HL-60 (cell line): Measurements from ENCODE around the gene KCNH5.

Source experiments
- DNase-seq, 2 experiments: peaks; one replicate each; pipeline ENCODE4 v3.0.0-alpha.2; 2010 to 2020; ENCODE audit warnings: low read depth in 1 of 2, low spot score in 1 of 2
- H3K27ac ChIP-seq: fragments of 250-450 bp; sonication (Bioruptor Pico); replicated peaks from 2 replicates; pipeline ENCODE4 v1.5.1; 2020; ENCODE audit warnings: mild to moderate bottlenecking, moderate library complexity
- H3K27me3 ChIP-seq: fragments of 250-450 bp; sonication (Bioruptor Pico); 2 replicates; pipeline ENCODE4 v1.5.1; 2021; ENCODE audit warnings: mild to moderate bottlenecking, moderate library complexity; ENCODE audit not compliant: insufficient read depth, poor library complexity, severe bottlenecking
- H3K4me3 ChIP-seq: replicated peaks from 2 replicates; pipeline ENCODE4 v1.5.1; 2011; ENCODE audit warnings: mild to moderate bottlenecking, control low read depth, low read length; ENCODE audit not compliant: insufficient read depth
- GABPA ChIP-seq: IDR thresholded peaks from 2 replicates; pipeline ENCODE4 v1.6.1; 2012; ENCODE audit warnings: low read depth
- POLR2AphosphoS5 ChIP-seq: IDR thresholded peaks from 2 replicates; pipeline ENCODE4 v1.6.1; 2012; ENCODE audit warnings: low read depth
- SPI1 ChIP-seq: IDR thresholded peaks from 2 replicates; pipeline ENCODE4 v1.6.1; 2012; ENCODE audit warnings: low read depth, mild to moderate bottlenecking, borderline replicate concordance
- TF ChIP-seq, protein P1 (sequence below): IDR thresholded peaks from one replicate; pipeline ENCODE4 v1.5.1; 2011; ENCODE audit warnings: low read length, control low read depth, inconsistent platforms; ENCODE audit not compliant: insufficient read depth
- TF ChIP-seq, protein P2 (sequence below): IDR thresholded peaks from 2 replicates; pipeline ENCODE4 v1.6.1; 2012; ENCODE audit warnings: low read depth; ENCODE audit not compliant: insufficient replicate concordance

The KCNH5 gene

DNA sequence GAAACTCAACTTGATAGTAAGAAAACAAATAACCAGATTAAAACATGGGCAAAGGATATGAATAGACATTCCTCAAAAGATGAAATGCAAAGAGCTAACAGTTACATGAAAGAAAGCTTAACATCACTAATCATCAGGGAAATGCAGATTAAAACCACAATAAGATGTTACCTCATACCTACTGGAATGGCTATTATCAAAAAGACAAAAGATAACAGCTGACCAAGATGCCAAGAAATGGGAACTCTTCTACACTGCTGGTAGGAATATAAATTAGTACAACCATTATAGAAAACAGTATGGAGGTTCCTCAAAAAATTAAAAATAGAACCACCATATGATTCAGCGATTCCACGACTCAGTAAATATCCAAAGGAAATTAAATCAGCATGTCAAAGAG lies 18.8 kb downstream of the KCNH5 start:
- Histone ChIP-seq H3K27me3 (no peaks in the 10 kb centered on the region), H3K27ac (no peak overlapping the region), H3K4me3 (no peak overlapping the region)
- DNase-seq, result no peak
- TF ChIP-seq, protein P1, sequence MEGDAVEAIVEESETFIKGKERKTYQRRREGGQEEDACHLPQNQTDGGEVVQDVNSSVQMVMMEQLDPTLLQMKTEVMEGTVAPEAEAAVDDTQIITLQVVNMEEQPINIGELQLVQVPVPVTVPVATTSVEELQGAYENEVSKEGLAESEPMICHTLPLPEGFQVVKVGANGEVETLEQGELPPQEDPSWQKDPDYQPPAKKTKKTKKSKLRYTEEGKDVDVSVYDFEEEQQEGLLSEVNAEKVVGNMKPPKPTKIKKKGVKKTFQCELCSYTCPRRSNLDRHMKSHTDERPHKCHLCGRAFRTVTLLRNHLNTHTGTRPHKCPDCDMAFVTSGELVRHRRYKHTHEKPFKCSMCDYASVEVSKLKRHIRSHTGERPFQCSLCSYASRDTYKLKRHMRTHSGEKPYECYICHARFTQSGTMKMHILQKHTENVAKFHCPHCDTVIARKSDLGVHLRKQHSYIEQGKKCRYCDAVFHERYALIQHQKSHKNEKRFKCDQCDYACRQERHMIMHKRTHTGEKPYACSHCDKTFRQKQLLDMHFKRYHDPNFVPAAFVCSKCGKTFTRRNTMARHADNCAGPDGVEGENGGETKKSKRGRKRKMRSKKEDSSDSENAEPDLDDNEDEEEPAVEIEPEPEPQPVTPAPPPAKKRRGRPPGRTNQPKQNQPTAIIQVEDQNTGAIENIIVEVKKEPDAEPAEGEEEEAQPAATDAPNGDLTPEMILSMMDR, result no peak
- TF ChIP-seq, protein P2, sequence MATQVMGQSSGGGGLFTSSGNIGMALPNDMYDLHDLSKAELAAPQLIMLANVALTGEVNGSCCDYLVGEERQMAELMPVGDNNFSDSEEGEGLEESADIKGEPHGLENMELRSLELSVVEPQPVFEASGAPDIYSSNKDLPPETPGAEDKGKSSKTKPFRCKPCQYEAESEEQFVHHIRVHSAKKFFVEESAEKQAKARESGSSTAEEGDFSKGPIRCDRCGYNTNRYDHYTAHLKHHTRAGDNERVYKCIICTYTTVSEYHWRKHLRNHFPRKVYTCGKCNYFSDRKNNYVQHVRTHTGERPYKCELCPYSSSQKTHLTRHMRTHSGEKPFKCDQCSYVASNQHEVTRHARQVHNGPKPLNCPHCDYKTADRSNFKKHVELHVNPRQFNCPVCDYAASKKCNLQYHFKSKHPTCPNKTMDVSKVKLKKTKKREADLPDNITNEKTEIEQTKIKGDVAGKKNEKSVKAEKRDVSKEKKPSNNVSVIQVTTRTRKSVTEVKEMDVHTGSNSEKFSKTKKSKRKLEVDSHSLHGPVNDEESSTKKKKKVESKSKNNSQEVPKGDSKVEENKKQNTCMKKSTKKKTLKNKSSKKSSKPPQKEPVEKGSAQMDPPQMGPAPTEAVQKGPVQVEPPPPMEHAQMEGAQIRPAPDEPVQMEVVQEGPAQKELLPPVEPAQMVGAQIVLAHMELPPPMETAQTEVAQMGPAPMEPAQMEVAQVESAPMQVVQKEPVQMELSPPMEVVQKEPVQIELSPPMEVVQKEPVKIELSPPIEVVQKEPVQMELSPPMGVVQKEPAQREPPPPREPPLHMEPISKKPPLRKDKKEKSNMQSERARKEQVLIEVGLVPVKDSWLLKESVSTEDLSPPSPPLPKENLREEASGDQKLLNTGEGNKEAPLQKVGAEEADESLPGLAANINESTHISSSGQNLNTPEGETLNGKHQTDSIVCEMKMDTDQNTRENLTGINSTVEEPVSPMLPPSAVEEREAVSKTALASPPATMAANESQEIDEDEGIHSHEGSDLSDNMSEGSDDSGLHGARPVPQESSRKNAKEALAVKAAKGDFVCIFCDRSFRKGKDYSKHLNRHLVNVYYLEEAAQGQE, result no peak
- no peak for TF ChIP-seq POLR2AphosphoS5
- TF ChIP-seq SPI1, result no peak
- TF ChIP-seq GABPA, result no peak

DNA sequence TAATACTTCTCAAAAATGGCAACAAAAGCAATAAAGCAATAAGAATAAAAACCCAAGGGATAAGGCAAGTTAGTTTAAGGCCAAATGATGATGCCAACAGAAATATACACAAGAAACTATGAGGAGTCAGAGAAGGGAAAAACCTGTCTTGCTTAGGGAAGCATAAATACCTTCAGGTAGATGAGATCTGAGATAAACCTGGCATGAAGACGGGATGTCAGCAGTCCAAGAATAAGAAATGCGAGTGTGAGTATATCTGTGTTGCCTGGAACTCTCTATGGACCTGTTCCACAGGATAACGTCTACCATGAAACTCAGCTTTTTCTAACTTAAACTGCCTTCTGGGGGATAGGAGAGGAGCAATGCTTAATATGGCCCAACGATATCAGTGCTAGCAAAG lies 30.6 kb downstream of the KCNH5 start:
- no peak for DNase-seq
- TF ChIP-seq, protein P2, result no peak
- TF ChIP-seq GABPA, result no peak
- no peak for TF ChIP-seq POLR2AphosphoS5
- no peak for TF ChIP-seq SPI1
- TF ChIP-seq, protein P1, result no peak
- Histone ChIP-seq H3K27ac (no peak overlapping the region), H3K27me3 (no peaks in the 10 kb centered on the region), H3K4me3 (no peak overlapping the region)

DNA sequence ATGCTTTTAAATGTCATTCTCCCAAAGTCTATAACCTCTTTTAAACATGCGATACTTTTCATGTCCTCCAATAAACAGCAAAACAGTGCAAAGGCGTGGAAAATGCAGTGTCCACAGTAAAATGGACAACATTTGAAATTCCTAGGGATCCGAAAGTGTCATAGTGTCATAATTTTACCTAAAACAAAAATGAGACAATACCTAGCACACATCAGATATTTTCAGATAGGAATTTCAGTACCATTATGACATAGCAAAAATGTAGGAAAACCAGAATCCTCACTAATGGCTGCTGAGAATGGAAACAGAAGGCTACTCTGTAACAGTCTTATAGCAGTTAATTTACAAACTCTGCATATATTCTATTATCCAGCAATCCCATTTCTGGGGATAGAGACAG lies 33.1 kb downstream of the KCNH5 start:
- no peak for DNase-seq
- no peak for TF ChIP-seq POLR2AphosphoS5
- no peak for TF ChIP-seq SPI1
- no peak for TF ChIP-seq GABPA
- TF ChIP-seq, protein P2, result no peak
- peaks cover 3% of the 10 kb centered on the region for H3K27me3 ChIP-seq
- H3K27ac ChIP-seq, result no peak overlapping the region
- H3K4me3 ChIP-seq, result no peak overlapping the region

DNA sequence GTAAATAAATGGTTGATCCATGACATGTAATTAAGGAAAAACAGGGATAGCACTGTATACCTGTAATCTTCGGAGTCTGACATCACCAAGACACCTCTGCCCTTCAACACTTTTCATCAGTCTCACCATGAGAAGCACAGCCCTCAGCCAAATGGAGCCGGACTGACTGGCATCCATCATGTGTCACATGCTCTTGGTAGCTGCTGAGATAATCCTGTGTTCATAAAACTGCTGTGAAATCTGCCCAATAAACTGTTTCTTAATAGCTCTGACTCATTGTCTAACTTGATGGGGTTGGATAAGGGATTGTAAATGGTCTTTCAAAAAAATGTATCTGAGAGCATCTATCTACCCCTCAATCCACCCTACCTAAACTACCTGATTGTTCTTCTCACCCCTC lies 33.6 kb downstream of the KCNH5 start:
- Histone ChIP-seq H3K4me3 (no peak overlapping the region), H3K27me3 (peaks cover 3% of the 10 kb centered on the region), H3K27ac (no peak overlapping the region)
- no peak for DNase-seq
- TF ChIP-seq, protein P1, result no peak
- TF ChIP-seq, protein P2, result no peak
- TF ChIP-seq SPI1, result no peak
